SU-DHL-6 (cell line): ENCODE data around the gene ADPRH.

ENCODE experiments used
- H2AFZ ChIP-seq: fragments of 200-600 bp; sonication (generic); 2 replicates; pipeline ENCODE4 v1.6.1; 2014; ENCODE audit warnings: low read depth, mild to moderate bottlenecking, moderate library complexity, mixed read lengths, antibody characterized with exemption, low read length; ENCODE audit not compliant: severe bottlenecking
- H3F3A ChIP-seq: fragments of 200-600 bp; shearing (Covaris generic); 2 replicates; pipeline ENCODE4 v1.6.0; 2016; ENCODE audit warnings: antibody characterized with exemption, mild to moderate bottlenecking; ENCODE audit not compliant: insufficient read depth
- H3K27ac ChIP-seq: fragments of 200-600 bp; sonication (generic); 2 replicates; pipeline ENCODE4 v1.5.1; 2016; ENCODE audit warnings: low read depth, mild to moderate bottlenecking, low read length, moderate library complexity, mixed read lengths
- H3K27me3 ChIP-seq: fragments of 200-600 bp; sonication (generic), shearing (Covaris generic); 2 replicates; pipeline ENCODE4 v1.6.0; 2014; ENCODE audit warnings: mild to moderate bottlenecking, low read length
- H3K36me3 ChIP-seq: fragments of 200-600 bp; sonication (generic); 2 replicates; pipeline ENCODE4 v1.6.1; 2014; ENCODE audit warnings: mild to moderate bottlenecking, low read length, mixed read lengths
- H3K4me2 ChIP-seq: fragments of 300-600, 200-600 bp; shearing (Covaris generic), sonication (generic); 2 replicates; pipeline ENCODE4 v1.6.0; 2014; ENCODE audit warnings: low read length, low read depth, mild to moderate bottlenecking; ENCODE audit not compliant: poor library complexity, severe bottlenecking
- H3K4me3 ChIP-seq: fragments of 200-600 bp; sonication (generic); 2 replicates; pipeline ENCODE4 v1.5.1; 2014; ENCODE audit warnings: antibody characterized with exemption, low read length, mild to moderate bottlenecking, mixed read lengths; ENCODE audit not compliant: insufficient read depth, poor library complexity, severe bottlenecking
- H3K79me2 ChIP-seq: fragments of 200-600 bp; sonication (generic); 2 replicates; pipeline ENCODE4 v1.6.1; 2014; ENCODE audit warnings: mild to moderate bottlenecking, low read length, moderate library complexity; ENCODE audit not compliant: insufficient read depth
- H3K9ac ChIP-seq: fragments of 200-600 bp; sonication (generic); 2 replicates; pipeline ENCODE4 v1.7.0; 2014; ENCODE audit warnings: mild to moderate bottlenecking, low read length
- H3K9me2 ChIP-seq: fragments of 200-600 bp; sonication (generic); replicated peaks from 2 replicates; pipeline ENCODE4 v1.6.1; 2014; ENCODE audit warnings: low read length; ENCODE audit not compliant: insufficient read depth
- H3K9me3 ChIP-seq: fragments of 200-600 bp; sonication (generic); 2 replicates; pipeline ENCODE4 v1.6.1; 2014; ENCODE audit warnings: low read length, mixed read lengths; ENCODE audit not compliant: insufficient read depth
- H4K20me1 ChIP-seq: fragments of 200-600 bp; sonication (generic); 2 replicates; pipeline ENCODE4 v1.6.1; 2014; ENCODE audit warnings: low read depth, mild to moderate bottlenecking, antibody characterized with exemption, low read length, moderate library complexity, mixed read lengths
- EZH2phosphoT487 ChIP-seq: fragments of 200-600 bp; sonication (generic), shearing (Covaris generic); conservative IDR thresholded peaks from 2 replicates; pipeline ENCODE4 v1.6.1; 2018; ENCODE audit warnings: mild to moderate bottlenecking, antibody characterized with exemption, low read length, moderate library complexity, mixed read lengths
- TF ChIP-seq, protein P1 (sequence below): fragments of 200-600 bp; sonication (generic); IDR thresholded peaks from one replicate; pipeline ENCODE4 v1.5.1; 2017; ENCODE audit warnings: antibody characterized with exemption, mild to moderate bottlenecking, low read length, moderate library complexity; ENCODE audit not compliant: insufficient read depth, poor library complexity, severe bottlenecking

Gene ADPRH

DNA sequence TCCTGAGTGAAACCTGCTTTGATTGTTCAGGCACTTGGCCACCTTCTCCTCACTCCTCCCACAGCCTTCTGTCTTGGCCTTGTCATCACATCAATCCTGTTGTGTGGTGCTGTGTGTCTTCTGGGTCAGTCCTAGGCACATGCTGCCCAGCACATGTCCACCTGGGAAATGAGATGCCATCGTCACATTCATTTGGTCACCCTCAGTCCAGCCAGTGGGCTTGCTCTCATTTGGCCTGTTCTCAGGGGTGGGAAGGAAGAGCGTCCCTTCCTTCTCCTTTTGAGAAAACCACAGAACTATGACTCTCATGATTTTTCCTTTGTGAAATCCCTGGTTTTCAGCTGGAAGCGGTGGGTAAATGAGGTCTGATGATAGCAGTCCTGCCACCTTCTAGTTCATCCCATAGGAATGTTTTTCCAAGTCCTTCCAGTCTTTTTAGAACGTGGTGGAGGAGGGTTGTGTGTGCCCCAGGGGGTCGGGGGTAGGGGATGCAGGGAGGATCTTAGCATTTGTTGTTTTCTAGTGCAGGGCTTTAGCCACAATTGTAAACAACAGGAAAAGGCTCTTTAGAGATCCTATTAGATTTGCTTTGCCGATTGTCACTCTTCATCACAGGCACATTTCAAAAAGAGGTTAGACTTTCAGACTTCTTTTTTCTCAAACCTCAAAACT, 9.9 kb downstream of the ADPRH start:
- Histone ChIP-seq H3K9ac (no peak overlapping the region), H3K36me3 (no peaks in the 10 kb centered on the region; the same call in 1 of the 2 replicates), H3K4me3 (no peak overlapping the region), H3K9me3 (no peaks in the 10 kb centered on the region), H3K9me2 (no peaks in the 10 kb centered on the region), H3K27ac (no peak overlapping the region), H3F3A (no peaks in the 10 kb centered on the region), H3K79me2 (no peaks in the 10 kb centered on the region), H2AFZ (no peak overlapping the region), H3K4me2 (no peak overlapping the region), H3K27me3 (no peaks in the 10 kb centered on the region), H4K20me1 (no peaks in the 10 kb centered on the region)
- TF ChIP-seq, protein P1, sequence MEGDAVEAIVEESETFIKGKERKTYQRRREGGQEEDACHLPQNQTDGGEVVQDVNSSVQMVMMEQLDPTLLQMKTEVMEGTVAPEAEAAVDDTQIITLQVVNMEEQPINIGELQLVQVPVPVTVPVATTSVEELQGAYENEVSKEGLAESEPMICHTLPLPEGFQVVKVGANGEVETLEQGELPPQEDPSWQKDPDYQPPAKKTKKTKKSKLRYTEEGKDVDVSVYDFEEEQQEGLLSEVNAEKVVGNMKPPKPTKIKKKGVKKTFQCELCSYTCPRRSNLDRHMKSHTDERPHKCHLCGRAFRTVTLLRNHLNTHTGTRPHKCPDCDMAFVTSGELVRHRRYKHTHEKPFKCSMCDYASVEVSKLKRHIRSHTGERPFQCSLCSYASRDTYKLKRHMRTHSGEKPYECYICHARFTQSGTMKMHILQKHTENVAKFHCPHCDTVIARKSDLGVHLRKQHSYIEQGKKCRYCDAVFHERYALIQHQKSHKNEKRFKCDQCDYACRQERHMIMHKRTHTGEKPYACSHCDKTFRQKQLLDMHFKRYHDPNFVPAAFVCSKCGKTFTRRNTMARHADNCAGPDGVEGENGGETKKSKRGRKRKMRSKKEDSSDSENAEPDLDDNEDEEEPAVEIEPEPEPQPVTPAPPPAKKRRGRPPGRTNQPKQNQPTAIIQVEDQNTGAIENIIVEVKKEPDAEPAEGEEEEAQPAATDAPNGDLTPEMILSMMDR: no peak
- no peak for TF ChIP-seq EZH2phosphoT487

DNA sequence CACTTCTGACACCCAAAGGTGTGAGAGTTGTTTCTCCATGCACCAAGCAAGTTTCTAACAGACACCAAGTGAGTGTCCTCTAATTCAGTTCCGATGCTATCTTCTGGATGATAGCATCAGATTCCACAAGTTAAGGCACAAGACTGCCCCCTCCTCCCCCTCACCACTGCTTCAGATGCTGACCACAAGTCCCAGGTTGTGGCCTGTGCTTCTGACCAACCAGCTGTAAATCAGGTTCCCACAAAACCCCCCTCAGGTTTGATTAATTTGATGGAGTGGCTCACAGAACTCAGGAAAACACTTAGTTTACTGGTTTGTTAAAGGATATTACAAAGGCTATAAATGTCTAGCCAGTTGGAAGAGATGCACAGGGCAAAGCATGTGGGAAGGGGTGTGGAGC, 11.4 kb downstream of the ADPRH start:
- Histone ChIP-seq H3K27me3 (no peaks in the 10 kb centered on the region), H3K36me3 (no peaks in the 10 kb centered on the region; the same call in 1 of the 2 replicates), H3K4me2 (no peak overlapping the region), H4K20me1 (no peaks in the 10 kb centered on the region), H3K79me2 (no peaks in the 10 kb centered on the region), H3K27ac (no peak overlapping the region), H3K9me3 (no peaks in the 10 kb centered on the region), H3F3A (no peaks in the 10 kb centered on the region), H2AFZ (no peak overlapping the region), H3K9me2 (no peaks in the 10 kb centered on the region), H3K9ac (no peak overlapping the region), H3K4me3 (no peak overlapping the region)
- TF ChIP-seq EZH2phosphoT487: no peak
- TF ChIP-seq, protein P1: no peak

DNA sequence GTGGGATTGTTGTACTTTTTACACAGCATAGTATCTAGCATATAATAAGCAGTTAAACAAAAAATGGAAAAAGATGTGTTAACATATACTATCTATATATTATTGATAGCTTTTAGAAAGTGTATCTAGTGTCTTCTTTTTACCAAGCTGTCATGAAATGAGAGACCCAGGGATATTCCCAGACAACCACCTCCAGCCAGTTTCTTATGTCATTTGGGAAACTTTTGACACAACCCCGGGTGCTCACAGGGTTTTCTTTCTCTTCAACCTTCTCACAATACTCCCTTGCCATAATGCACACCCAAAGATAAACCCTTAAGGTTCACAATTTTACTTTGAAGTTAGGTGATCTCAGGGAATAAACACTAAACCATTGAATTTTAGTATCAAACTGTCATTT, 13.6 kb downstream of the ADPRH start:
- H3K4me3 ChIP-seq: no peak overlapping the region
- H3K4me2 ChIP-seq: no peak overlapping the region
- no peak overlapping the region for H3K27ac ChIP-seq
- H3K27me3 ChIP-seq: no peaks in the 10 kb centered on the region
- H3K36me3 ChIP-seq: no peaks in the 10 kb centered on the region; the same call in 1 of the 2 replicates
- TF ChIP-seq EZH2phosphoT487: no peak
- TF ChIP-seq, protein P1: no peak
- H3K9ac ChIP-seq: no peak overlapping the region
- H3K79me2 ChIP-seq: no peaks in the 10 kb centered on the region
- H3K9me2 ChIP-seq: no peaks in the 10 kb centered on the region
- H3F3A ChIP-seq: no peaks in the 10 kb centered on the region
- no peaks in the 10 kb centered on the region for H3K9me3 ChIP-seq
- no peaks in the 10 kb centered on the region for H4K20me1 ChIP-seq
- H2AFZ ChIP-seq: no peak overlapping the region
